ENCODE measurements around the gene PYDC2.

DNA sequence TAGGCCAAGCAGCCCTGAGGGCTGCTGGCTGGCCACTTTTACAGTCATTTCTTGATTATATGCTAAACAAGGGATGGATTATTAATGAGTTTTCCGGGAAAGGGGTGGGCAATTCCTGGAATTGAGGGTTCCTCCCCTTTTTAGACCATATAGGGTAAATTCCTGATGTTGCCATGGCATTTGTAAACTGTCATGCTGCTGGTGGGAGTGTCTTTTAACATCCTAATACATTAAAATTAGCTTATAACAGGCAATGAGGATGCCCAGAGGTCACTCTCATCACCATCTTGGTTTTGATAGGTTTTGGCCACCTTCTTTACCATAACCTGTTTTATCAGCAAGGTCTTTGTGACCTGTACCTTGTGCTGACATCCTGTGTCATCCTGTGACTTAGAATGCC is 11.7 kb upstream of the PYDC2 start:
- TF ChIP-seq, protein P1, sequence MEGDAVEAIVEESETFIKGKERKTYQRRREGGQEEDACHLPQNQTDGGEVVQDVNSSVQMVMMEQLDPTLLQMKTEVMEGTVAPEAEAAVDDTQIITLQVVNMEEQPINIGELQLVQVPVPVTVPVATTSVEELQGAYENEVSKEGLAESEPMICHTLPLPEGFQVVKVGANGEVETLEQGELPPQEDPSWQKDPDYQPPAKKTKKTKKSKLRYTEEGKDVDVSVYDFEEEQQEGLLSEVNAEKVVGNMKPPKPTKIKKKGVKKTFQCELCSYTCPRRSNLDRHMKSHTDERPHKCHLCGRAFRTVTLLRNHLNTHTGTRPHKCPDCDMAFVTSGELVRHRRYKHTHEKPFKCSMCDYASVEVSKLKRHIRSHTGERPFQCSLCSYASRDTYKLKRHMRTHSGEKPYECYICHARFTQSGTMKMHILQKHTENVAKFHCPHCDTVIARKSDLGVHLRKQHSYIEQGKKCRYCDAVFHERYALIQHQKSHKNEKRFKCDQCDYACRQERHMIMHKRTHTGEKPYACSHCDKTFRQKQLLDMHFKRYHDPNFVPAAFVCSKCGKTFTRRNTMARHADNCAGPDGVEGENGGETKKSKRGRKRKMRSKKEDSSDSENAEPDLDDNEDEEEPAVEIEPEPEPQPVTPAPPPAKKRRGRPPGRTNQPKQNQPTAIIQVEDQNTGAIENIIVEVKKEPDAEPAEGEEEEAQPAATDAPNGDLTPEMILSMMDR (conservative IDR thresholded peaks at IDR 0.05 in 1 of 2, IDR thresholded peaks at IDR 0.05 in 1 of 2; ENCODE audit: low read depth in 1 of 2, low read length in 2 of 2): no peak
- TF ChIP-seq EZH2 (IDR thresholded peaks at IDR 0.05; ENCODE audit: low read length, missing control alignments): no peak
